ENCODE results near the gene SLC7A8. TPM values are rescaled to one million over a fixed set of nuclear protein-coding genes. Genes with fewer than 3 reads are reported as not detected.

SLC7A8 gene
- total and polyA plus RNA-seq, 2 donors (not counting 1 experiment from before 2014, with no cell fraction given), result 0.25 to 1.1 TPM

GRCh38 chr14:23119363-23120327 lies 63.8 kb downstream of the SLC7A8 start:
- H3K9me3 Mint-ChIP-seq (ENCODE audit: insufficient read depth), result no peaks in the 10 kb centered on the region
- Histone ChIP-seq H2AFZ (ENCODE audit: insufficient read depth, low read depth, low read length, poor library complexity, severe bottlenecking) (peak overlapping the region; percentile 79), H3K4me1 (ENCODE audit: control insufficient read depth in 2 of 2, insufficient read depth in 2 of 2, low read length in 2 of 2) (peaks cover 32 to 35% of the 10 kb centered on the region in 2 donors), H3K4me3 (ENCODE audit: control extremely low read depth in 1 of 5, extremely low read depth in 1 of 5, insufficient read depth in 1 of 5, low read depth in 2 of 5, low read length in 4 of 5) (peak overlapping the region in 3 of 5 experiments; percentile 19 to 24 (median 24)), H3K36me3 (replicated peaks in 1 of 2; ENCODE audit: control extremely low read depth in 1 of 2, control insufficient read depth in 1 of 2, extremely low read depth in 1 of 2, insufficient read depth in 2 of 2, low read length in 1 of 2) (no peaks in the 10 kb centered on the region), H3K4me2 (replicated peaks; ENCODE audit: low read depth, low read length, poor library complexity, severe bottlenecking) (peak overlapping the region; percentile 77), H3K9me3 (ENCODE audit: control extremely low read depth in 1 of 3, control insufficient read depth in 2 of 3, insufficient read depth in 1 of 3, low read length in 2 of 3) (peaks cover 0 to 3% (median 0%) of the 10 kb centered on the region in 3 donors), H4K20me1 (ENCODE audit: control insufficient read depth, insufficient read depth, low read length, poor library complexity, severe bottlenecking) (no peaks in the 10 kb centered on the region), H3K27ac (ENCODE audit: low read length in 2 of 2) (peak overlapping the region; percentile 72 to 88), H3K79me2 (ENCODE audit: control insufficient read depth, insufficient read depth, low read length) (no peaks in the 10 kb centered on the region), H3K27me3 (replicated peaks in 1 of 4; ENCODE audit: control extremely low read depth in 1 of 4, control insufficient read depth in 3 of 4, insufficient read depth in 4 of 4, low read length in 3 of 4) (peaks cover 0 to 5% (median 0%) of the 10 kb centered on the region in 4 experiments), H3K9ac (ENCODE audit: low read length) (peak overlapping the region; percentile 45)
- peak; percentile 76 for DNase-seq
- H3K4me1 Mint-ChIP-seq, result peaks cover 34% of the 10 kb centered on the region
- CTCF ChIA-PET, result interaction anchor here (0.6 to 9.6 kb wide), 21 partner anchors 10 to 1228 kb away, joined by 3 to 249 read pairs (median 10); partner anchors contain the start of genes ACIN1, C14orf119, PABPN1 and SLC7A8
- POLR2A ChIA-PET, result interaction anchor here (0.5 to 0.9 kb wide), 4 partner anchors 24 to 180 kb away, joined by 3 to 7 read pairs (median 5); partner anchors contain the start of genes ACIN1, C14orf119 and SLC7A8
- H3K27me3 Mint-ChIP-seq, result peaks cover 12% of the 10 kb centered on the region
- intact Hi-C loops (cut with micrococcal nuclease), result loop anchor here (1.0 to 2.0 kb wide), 4 partner anchors 24 to 261 kb away; partner anchors contain the start of genes ACIN1 and C14orf119
- ATAC-seq (ENCODE audit: low read depth), result peak; percentile 42
- 47% methylated on average over 13 of the region's 16 CpGs for WGBS (ENCODE audit: insufficient coverage)
- H3K4me3 Mint-ChIP-seq, result peak overlapping the region; percentile 79
- H3K27ac Mint-ChIP-seq, result peak overlapping the region; percentile 89
- no peak for TF ChIP-seq EZH2 (IDR thresholded peaks at IDR 0.05; ENCODE audit: borderline replicate concordance, insufficient read depth, low read depth, low read length, poor library complexity, severe bottlenecking)
- TF ChIP-seq CTCF (IDR thresholded peaks at IDR 0.05), result no peak

All from B cell (primary cell).